Fibroblast of lung (primary cell): Measurements from ENCODE around the gene PTPRE. TPM values are rescaled to one million over a fixed set of nuclear protein-coding genes. Genes with fewer than 3 reads are reported as not detected.

Experiments
- DNase-seq, 2 donors: peaks; one replicate each; pipeline versions ENCODE4 v3.0.0 to v3.0.0-alpha.2; 2010; ENCODE audit warnings: low read depth in 2 of 2
- H2AFZ ChIP-seq: 2 replicates; pipeline ENCODE4 v1.5.1; 2012; ENCODE audit warnings: low read length, control low read depth, inconsistent platforms
- H3K27ac ChIP-seq: 2 replicates; pipeline ENCODE4 v1.5.1; 2011; ENCODE audit warnings: low read length, control low read depth; ENCODE audit not compliant: insufficient read depth
- H3K27me3 ChIP-seq: 2 replicates; pipeline ENCODE4 v1.5.1; 2011; ENCODE audit warnings: mild to moderate bottlenecking, low read length; ENCODE audit not compliant: control insufficient read depth, insufficient read depth
- H3K36me3 ChIP-seq: 2 replicates; pipeline ENCODE4 v1.5.1; 2011; ENCODE audit warnings: low read length; ENCODE audit not compliant: control insufficient read depth, insufficient read depth
- H3K4me1 ChIP-seq: 2 replicates; pipeline ENCODE4 v1.5.1; 2011; ENCODE audit warnings: low read length; ENCODE audit not compliant: control insufficient read depth, insufficient read depth; ENCODE audit errors: extremely low read depth
- H3K4me2 ChIP-seq: 2 replicates; pipeline ENCODE4 v1.5.1; 2011; ENCODE audit warnings: low read length, control low read depth; ENCODE audit not compliant: insufficient read depth; ENCODE audit errors: extremely low read depth
- H3K4me3 ChIP-seq, 4 experiments: fragments of 200-600 bp in 1 of 4; sonication (generic) in 1 of 4; replicated peaks in 1 of 4; 2 replicates each; pipeline ENCODE4 v1.5.1; 2011 to 2016; ENCODE audit warnings: low read length in 4 of 4, low read depth in 3 of 4, mild to moderate bottlenecking in 3 of 4, control low read depth in 2 of 4, inconsistent platforms in 1 of 4, mixed read lengths in 1 of 4; ENCODE audit not compliant: insufficient read depth in 1 of 4; ENCODE audit errors: control extremely low read depth in 1 of 4
- H3K79me2 ChIP-seq: 2 replicates; pipeline ENCODE4 v1.5.1; 2012; ENCODE audit warnings: mild to moderate bottlenecking, low read length, inconsistent platforms; ENCODE audit not compliant: control insufficient read depth, insufficient read depth
- H3K9ac ChIP-seq: 2 replicates; pipeline ENCODE4 v1.5.1; 2011; ENCODE audit warnings: mild to moderate bottlenecking, low read length, control low read depth; ENCODE audit not compliant: insufficient read depth
- H3K9me3 ChIP-seq: 2 replicates; pipeline ENCODE4 v1.5.1; 2012; ENCODE audit warnings: low read depth, low read length; ENCODE audit not compliant: control insufficient read depth, insufficient read depth
- H4K20me1 ChIP-seq: 2 replicates; pipeline ENCODE4 v1.5.1; 2011; ENCODE audit warnings: low read length; ENCODE audit not compliant: control insufficient read depth, insufficient read depth; ENCODE audit errors: extremely low read depth
- CTCF ChIP-seq, 2 donors: IDR thresholded peaks in 1 of 2; conservative IDR thresholded peaks in 1 of 2; 1 replicate in 1 of 2; 2 replicates in 1 of 2; pipeline ENCODE4 v1.5.1; 2011 to 2012; ENCODE audit warnings: low read length in 2 of 2, control low read depth in 1 of 2, inconsistent platforms in 1 of 2, low read depth in 1 of 2, mild to moderate bottlenecking in 1 of 2
- EZH2 ChIP-seq: IDR thresholded peaks from 2 replicates; pipeline ENCODE4 v1.5.1; 2012; ENCODE audit warnings: low read length, control low read depth, mild to moderate bottlenecking; ENCODE audit errors: missing control alignments
- polyA plus RNA-seq, 2 donors: library from polyadenylated mRNA; depleted of rRNA in 1 of 2; stranded (reverse) in 1 of 2; unstranded in 1 of 2; fragments of >200 nt; gene quantifications; 2 replicates each; pipeline ENCODE4 v1.2.1, GENCODE V29; 2011 to 2012; ENCODE audit warnings: missing spikeins in 1 of 2
- total RNA-seq: library from RNA; depleted of rRNA; stranded (reverse); fragments of >200 nt; gene quantifications from 2 replicates; pipeline ENCODE4 v1.2.1, GENCODE V29; 2014

The PTPRE gene
- total and polyA plus RNA-seq, 2 donors (not counting 1 experiment from before 2014, with no cell fraction given): 0.75 to 1.8 TPM

- H2AFZ ChIP-seq: no peak overlapping the region
- no peak overlapping the region for H3K9ac ChIP-seq
- no peaks in the 10 kb centered on the region for H3K4me1 ChIP-seq
- TF ChIP-seq CTCF (conservative IDR thresholded peaks at IDR 0.05 in 1 of 2, IDR thresholded peaks at IDR 0.05 in 1 of 2; ENCODE audit: low read depth in 1 of 2, low read length in 2 of 2) (no peak), EZH2 (no peak)
- DNase-seq: peak in 1 of 2 donors; percentile 4
- H4K20me1 ChIP-seq: no peaks in the 10 kb centered on the region
- no peak overlapping the region for H3K4me2 ChIP-seq
- no peaks in the 10 kb centered on the region for H3K27me3 ChIP-seq
- H3K79me2 ChIP-seq: no peaks in the 10 kb centered on the region
- H3K27ac ChIP-seq: no peak overlapping the region
- no peaks in the 10 kb centered on the region for H3K9me3 ChIP-seq
- no peak overlapping the region for H3K4me3 ChIP-seq
- no peaks in the 10 kb centered on the region for H3K36me3 ChIP-seq
Measured at GRCh38 chr10:127872871-127873600, 33.9 kb upstream of the PTPRE start.

- Histone ChIP-seq H3K36me3 (no peaks in the 10 kb centered on the region), H4K20me1 (no peaks in the 10 kb centered on the region), H3K79me2 (no peaks in the 10 kb centered on the region), H3K4me1 (no peaks in the 10 kb centered on the region), H3K9me3 (no peaks in the 10 kb centered on the region), H3K27me3 (no peaks in the 10 kb centered on the region), H3K27ac (no peak overlapping the region), H2AFZ (no peak overlapping the region), H3K4me3 (no peak overlapping the region), H3K4me2 (no peak overlapping the region), H3K9ac (no peak overlapping the region)
- TF ChIP-seq EZH2 (no peak), CTCF (conservative IDR thresholded peaks at IDR 0.05 in 1 of 2, IDR thresholded peaks at IDR 0.05 in 1 of 2; ENCODE audit: low read depth in 1 of 2, low read length in 2 of 2) (no peak)
- DNase-seq: no peak
Measured at GRCh38 chr10:127873901-127874470, 32.9 kb upstream of the PTPRE start.

- TF ChIP-seq EZH2 (no peak), CTCF (conservative IDR thresholded peaks at IDR 0.05 in 1 of 2, IDR thresholded peaks at IDR 0.05 in 1 of 2; ENCODE audit: low read depth in 1 of 2, low read length in 2 of 2) (no peak)
- Histone ChIP-seq H3K79me2 (no peaks in the 10 kb centered on the region), H3K9ac (no peak overlapping the region), H3K9me3 (no peaks in the 10 kb centered on the region), H3K36me3 (no peaks in the 10 kb centered on the region), H3K4me1 (no peaks in the 10 kb centered on the region), H3K27ac (no peak overlapping the region), H2AFZ (no peak overlapping the region), H3K27me3 (no peaks in the 10 kb centered on the region), H4K20me1 (no peaks in the 10 kb centered on the region), H3K4me3 (no peak overlapping the region), H3K4me2 (no peak overlapping the region)
- DNase-seq: no peak
Measured at GRCh38 chr10:127874671-127875448, 32.0 kb upstream of the PTPRE start.
